ENCODE measurements around the gene LGR6.

- TF ChIP-seq, protein P1, sequence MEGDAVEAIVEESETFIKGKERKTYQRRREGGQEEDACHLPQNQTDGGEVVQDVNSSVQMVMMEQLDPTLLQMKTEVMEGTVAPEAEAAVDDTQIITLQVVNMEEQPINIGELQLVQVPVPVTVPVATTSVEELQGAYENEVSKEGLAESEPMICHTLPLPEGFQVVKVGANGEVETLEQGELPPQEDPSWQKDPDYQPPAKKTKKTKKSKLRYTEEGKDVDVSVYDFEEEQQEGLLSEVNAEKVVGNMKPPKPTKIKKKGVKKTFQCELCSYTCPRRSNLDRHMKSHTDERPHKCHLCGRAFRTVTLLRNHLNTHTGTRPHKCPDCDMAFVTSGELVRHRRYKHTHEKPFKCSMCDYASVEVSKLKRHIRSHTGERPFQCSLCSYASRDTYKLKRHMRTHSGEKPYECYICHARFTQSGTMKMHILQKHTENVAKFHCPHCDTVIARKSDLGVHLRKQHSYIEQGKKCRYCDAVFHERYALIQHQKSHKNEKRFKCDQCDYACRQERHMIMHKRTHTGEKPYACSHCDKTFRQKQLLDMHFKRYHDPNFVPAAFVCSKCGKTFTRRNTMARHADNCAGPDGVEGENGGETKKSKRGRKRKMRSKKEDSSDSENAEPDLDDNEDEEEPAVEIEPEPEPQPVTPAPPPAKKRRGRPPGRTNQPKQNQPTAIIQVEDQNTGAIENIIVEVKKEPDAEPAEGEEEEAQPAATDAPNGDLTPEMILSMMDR (IDR thresholded peaks at IDR 0.05): no peak
- TF ChIP-seq POLR2A (IDR thresholded peaks at IDR 0.05): no peak
- no peak for TF ChIP-seq POLR2AphosphoS5 (IDR thresholded peaks at IDR 0.05)
Observed at GRCh38 chr1:202210969-202211368, 17.4 kb downstream of the LGR6 start.

Data from breast epithelium (tissue), 3 donors.